ENCODE measurements around the gene ZIC2.

ZIC2 gene

GRCh38 chr13:99961636-99962035 is 19.9 kb upstream of the ZIC2 start:
- H3K4me1 ChIP-seq (ENCODE audit: control insufficient read depth, low read depth, low read length): peaks cover 6% of the 10 kb centered on the region
- H3K9ac ChIP-seq (ENCODE audit: low read length): no peak overlapping the region
- H3K18ac ChIP-seq (ENCODE audit: low read length): no peak overlapping the region
- no peak overlapping the region for H2AK5ac ChIP-seq (ENCODE audit: low read length)
- H3K4ac ChIP-seq (ENCODE audit: low read depth, low read length): no peak overlapping the region
- peaks cover 4% of the 10 kb centered on the region for H3K36me3 ChIP-seq (ENCODE audit: control insufficient read depth, insufficient read depth, low read length)
- no peak overlapping the region for H3K23ac ChIP-seq (ENCODE audit: low read length)
- no peak overlapping the region for H3K4me2 ChIP-seq (ENCODE audit: low read length)
- H2BK5ac ChIP-seq (ENCODE audit: low read length): no peak overlapping the region
- H3K27ac ChIP-seq (ENCODE audit: low read depth, low read length): no peak overlapping the region
- DNase-seq: no peak
- peaks cover 11% of the 10 kb centered on the region for H3K79me2 ChIP-seq (ENCODE audit: control insufficient read depth, insufficient read depth, low read length)
- no peaks in the 10 kb centered on the region for H3K27me3 ChIP-seq (ENCODE audit: insufficient read depth, low read length, poor library complexity)
- no peak overlapping the region for H3K4me3 ChIP-seq (ENCODE audit: low read length)
- H2BK15ac ChIP-seq (replicated peaks; ENCODE audit: low read depth): no peak overlapping the region
- H3K56ac ChIP-seq (ENCODE audit: low read length): no peak overlapping the region
- H3K79me1 ChIP-seq (ENCODE audit: low read length): no peaks in the 10 kb centered on the region
- H4K5ac ChIP-seq (ENCODE audit: low read length): no peak overlapping the region
- no peak overlapping the region for H2BK120ac ChIP-seq (ENCODE audit: low read depth, low read length)
- no CpG with 5 or more reads among the region's 8 CpGs for WGBS (ENCODE audit: extremely low coverage, insufficient coverage, low lambda C conversion rate)
- no peak overlapping the region for H4K8ac ChIP-seq (ENCODE audit: low read depth, low read length)

DNA sequence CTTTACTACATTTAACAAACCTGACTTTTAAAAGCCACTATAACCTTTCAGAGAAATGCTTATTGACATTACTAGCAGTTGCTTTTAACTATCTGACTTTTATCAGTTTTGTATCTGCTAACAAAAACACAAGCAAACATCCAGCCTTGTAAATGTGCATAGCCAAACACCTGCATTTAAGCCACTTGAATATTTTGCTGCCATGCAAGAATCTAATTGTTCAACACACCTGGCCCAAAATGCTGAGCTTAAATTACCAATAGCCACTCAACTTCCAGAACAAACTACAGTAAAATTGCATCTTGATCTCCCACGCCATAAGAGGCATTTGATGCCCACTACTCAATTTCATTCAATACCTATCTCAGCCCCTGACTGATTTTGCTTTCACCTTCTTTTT is 19.3 kb upstream of the ZIC2 start:
- Histone ChIP-seq H3K79me1 (ENCODE audit: low read length) (no peaks in the 10 kb centered on the region), H3K27ac (ENCODE audit: low read depth, low read length) (no peak overlapping the region), H3K4me1 (ENCODE audit: control insufficient read depth, low read depth, low read length) (peaks cover 6% of the 10 kb centered on the region), H3K23ac (ENCODE audit: low read length) (no peak overlapping the region), H2BK120ac (ENCODE audit: low read depth, low read length) (no peak overlapping the region), H3K4me3 (ENCODE audit: low read length) (no peak overlapping the region), H3K36me3 (ENCODE audit: control insufficient read depth, insufficient read depth, low read length) (peaks cover 4% of the 10 kb centered on the region), H3K18ac (ENCODE audit: low read length) (no peak overlapping the region), H3K56ac (ENCODE audit: low read length) (no peak overlapping the region), H2AK5ac (ENCODE audit: low read length) (no peak overlapping the region), H2BK15ac (replicated peaks; ENCODE audit: low read depth) (no peak overlapping the region), H3K4ac (ENCODE audit: low read depth, low read length) (no peak overlapping the region), H4K8ac (ENCODE audit: low read depth, low read length) (no peak overlapping the region), H3K27me3 (ENCODE audit: insufficient read depth, low read length, poor library complexity) (no peaks in the 10 kb centered on the region), H4K5ac (ENCODE audit: low read length) (no peak overlapping the region), H3K4me2 (ENCODE audit: low read length) (no peak overlapping the region), H3K79me2 (ENCODE audit: control insufficient read depth, insufficient read depth, low read length) (peaks cover 15% of the 10 kb centered on the region), H2BK5ac (ENCODE audit: low read length) (no peak overlapping the region), H3K9ac (ENCODE audit: low read length) (no peak overlapping the region)
- no peak for DNase-seq
- WGBS (ENCODE audit: extremely low coverage, insufficient coverage, low lambda C conversion rate): no CpG with 5 or more reads among the region's 1 CpG

- H3K23ac ChIP-seq (ENCODE audit: low read length): no peak overlapping the region
- no peak overlapping the region for H4K8ac ChIP-seq (ENCODE audit: low read depth, low read length)
- no CpG with 5 or more reads among the region's 3 CpGs for WGBS (ENCODE audit: extremely low coverage, insufficient coverage, low lambda C conversion rate)
- peaks cover 6% of the 10 kb centered on the region for H3K4me1 ChIP-seq (ENCODE audit: control insufficient read depth, low read depth, low read length)
- peaks cover 4% of the 10 kb centered on the region for H3K36me3 ChIP-seq (ENCODE audit: control insufficient read depth, insufficient read depth, low read length)
- no peak overlapping the region for H2AK5ac ChIP-seq (ENCODE audit: low read length)
- no peak overlapping the region for H2BK15ac ChIP-seq (replicated peaks; ENCODE audit: low read depth)
- peaks cover 30% of the 10 kb centered on the region for H3K79me2 ChIP-seq (ENCODE audit: control insufficient read depth, insufficient read depth, low read length)
- no peaks in the 10 kb centered on the region for H3K27me3 ChIP-seq (ENCODE audit: insufficient read depth, low read length, poor library complexity)
- no peak overlapping the region for H3K4me2 ChIP-seq (ENCODE audit: low read length)
- H3K27ac ChIP-seq (ENCODE audit: low read depth, low read length): no peak overlapping the region
- DNase-seq: no peak
- no peak overlapping the region for H3K4ac ChIP-seq (ENCODE audit: low read depth, low read length)
- H4K5ac ChIP-seq (ENCODE audit: low read length): no peak overlapping the region
- H2BK5ac ChIP-seq (ENCODE audit: low read length): no peak overlapping the region
- H3K79me1 ChIP-seq (ENCODE audit: low read length): peaks cover 2% of the 10 kb centered on the region
- H3K18ac ChIP-seq (ENCODE audit: low read length): no peak overlapping the region
- H3K4me3 ChIP-seq (ENCODE audit: low read length): no peak overlapping the region
- no peak overlapping the region for H3K56ac ChIP-seq (ENCODE audit: low read length)
- H2BK120ac ChIP-seq (ENCODE audit: low read depth, low read length): no peak overlapping the region
- H3K9ac ChIP-seq (ENCODE audit: low read length): no peak overlapping the region
Measured at GRCh38 chr13:99963816-99964339, 17.7 kb upstream of the ZIC2 start.

- peaks cover 4% of the 10 kb centered on the region for H3K79me1 ChIP-seq (ENCODE audit: low read length)
- H3K56ac ChIP-seq (ENCODE audit: low read length): no peak overlapping the region
- peaks cover 6% of the 10 kb centered on the region for H3K4me1 ChIP-seq (ENCODE audit: control insufficient read depth, low read depth, low read length)
- no peak overlapping the region for H2AK5ac ChIP-seq (ENCODE audit: low read length)
- no peak overlapping the region for H4K5ac ChIP-seq (ENCODE audit: low read length)
- H3K27me3 ChIP-seq (ENCODE audit: insufficient read depth, low read length, poor library complexity): no peaks in the 10 kb centered on the region
- H3K36me3 ChIP-seq (ENCODE audit: control insufficient read depth, insufficient read depth, low read length): peaks cover 4% of the 10 kb centered on the region
- H3K79me2 ChIP-seq (ENCODE audit: control insufficient read depth, insufficient read depth, low read length): peaks cover 44% of the 10 kb centered on the region
- no peak for DNase-seq
- no peak overlapping the region for H3K18ac ChIP-seq (ENCODE audit: low read length)
- no peak overlapping the region for H3K4ac ChIP-seq (ENCODE audit: low read depth, low read length)
- H3K27ac ChIP-seq (ENCODE audit: low read depth, low read length): no peak overlapping the region
- no peak overlapping the region for H3K9ac ChIP-seq (ENCODE audit: low read length)
- no peak overlapping the region for H2BK15ac ChIP-seq (replicated peaks; ENCODE audit: low read depth)
- no peak overlapping the region for H3K4me2 ChIP-seq (ENCODE audit: low read length)
- H4K8ac ChIP-seq (ENCODE audit: low read depth, low read length): no peak overlapping the region
- H3K23ac ChIP-seq (ENCODE audit: low read length): no peak overlapping the region
- no peak overlapping the region for H3K4me3 ChIP-seq (ENCODE audit: low read length)
- H2BK5ac ChIP-seq (ENCODE audit: low read length): no peak overlapping the region
- no peak overlapping the region for H2BK120ac ChIP-seq (ENCODE audit: low read depth, low read length)
- WGBS (ENCODE audit: extremely low coverage, insufficient coverage, low lambda C conversion rate): no CpG with 5 or more reads among the region's 9 CpGs
Measured at GRCh38 chr13:99965329-99966000, 16.1 kb upstream of the ZIC2 start.

DNA sequence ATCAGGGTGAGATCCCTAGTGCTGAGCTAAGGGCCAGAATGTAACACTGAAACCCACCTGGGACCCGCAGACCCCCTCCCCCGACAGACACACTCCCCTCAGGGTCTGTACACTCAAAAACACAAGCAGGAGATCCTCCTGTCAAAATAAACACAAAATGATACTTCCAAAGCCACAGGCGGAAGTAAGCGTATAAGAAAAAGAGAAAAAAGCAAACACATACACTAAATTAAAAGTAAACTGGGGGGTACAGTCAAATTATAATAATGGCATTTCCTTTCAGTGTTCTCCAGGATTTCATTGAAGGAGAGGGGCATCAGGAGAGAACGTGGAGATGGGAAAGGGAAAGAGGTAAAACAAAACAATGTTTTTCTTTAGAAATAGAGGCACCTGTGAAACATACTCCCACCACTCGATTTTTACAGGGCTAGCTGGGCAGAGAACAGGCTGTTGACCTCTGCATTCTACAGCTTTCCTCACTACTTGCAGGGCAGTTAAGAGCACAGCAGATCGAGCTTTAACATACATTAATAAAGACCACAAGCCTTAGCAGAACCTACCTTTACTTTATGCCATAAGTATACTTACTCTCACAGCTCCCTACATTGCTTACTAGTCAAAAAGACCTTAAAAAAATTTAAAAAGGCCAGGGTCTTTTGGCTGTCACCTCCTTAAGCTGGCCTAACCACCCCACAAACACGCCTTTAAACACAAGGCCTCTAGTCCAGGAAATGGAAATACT is 15.3 kb upstream of the ZIC2 start:
- Histone ChIP-seq H2BK120ac (ENCODE audit: low read depth, low read length) (no peak overlapping the region), H3K56ac (ENCODE audit: low read length) (peak overlapping the region; percentile 38), H3K27ac (ENCODE audit: low read depth, low read length) (no peak overlapping the region), H3K4ac (ENCODE audit: low read depth, low read length) (no peak overlapping the region), H3K9ac (ENCODE audit: low read length) (peak overlapping the region; percentile 13), H3K4me1 (ENCODE audit: control insufficient read depth, low read depth, low read length) (peaks cover 2% of the 10 kb centered on the region), H3K27me3 (ENCODE audit: insufficient read depth, low read length, poor library complexity) (no peaks in the 10 kb centered on the region), H3K23ac (ENCODE audit: low read length) (no peak overlapping the region), H3K36me3 (ENCODE audit: control insufficient read depth, insufficient read depth, low read length) (peaks cover 4% of the 10 kb centered on the region), H3K18ac (ENCODE audit: low read length) (no peak overlapping the region), H2BK15ac (replicated peaks; ENCODE audit: low read depth) (no peak overlapping the region), H4K5ac (ENCODE audit: low read length) (no peak overlapping the region), H3K4me2 (ENCODE audit: low read length) (no peak overlapping the region), H4K8ac (ENCODE audit: low read depth, low read length) (no peak overlapping the region), H2BK5ac (ENCODE audit: low read length) (no peak overlapping the region), H2AK5ac (ENCODE audit: low read length) (no peak overlapping the region), H3K79me2 (ENCODE audit: control insufficient read depth, insufficient read depth, low read length) (peaks cover 44% of the 10 kb centered on the region), H3K79me1 (ENCODE audit: low read length) (peaks cover 4% of the 10 kb centered on the region), H3K4me3 (ENCODE audit: low read length) (no peak overlapping the region)
- no peak for DNase-seq
- WGBS (ENCODE audit: extremely low coverage, insufficient coverage, low lambda C conversion rate): no CpG with 5 or more reads among the region's 8 CpGs
